ENCODE data around the gene CHIC2. TPM values are rescaled to one million over a fixed set of nuclear protein-coding genes. Genes with fewer than 3 reads are reported as not detected.
A peak's percentile ranks its signal among the peaks of the same experiment; 100 is the strongest.

CHIC2 gene
- total RNA-seq, 4 donors from 2014 or later = 29.8 to 40.4 (median 33.6) TPM

GRCh38 chr4:54063229-54063628 is 1.2 kb downstream of the CHIC2 start:
- no peak for TF ChIP-seq POLR2A (IDR thresholded peaks at IDR 0.05; ENCODE audit: low read depth)
- TF ChIP-seq EP300 (IDR thresholded peaks at IDR 0.05) = no peak
- no peak for TF ChIP-seq POLR2AphosphoS5 (IDR thresholded peaks at IDR 0.05)
- no peak for TF ChIP-seq CTCF (IDR thresholded peaks at IDR 0.05)
- H3K4me3 ChIP-seq = peak overlapping the region; percentile 77 to 96 (median 95)
- H3K27me3 ChIP-seq = no peaks in the 10 kb centered on the region
- peaks cover 46 to 70% (median 64%) of the 10 kb centered on the region in 4 donors for H3K4me1 ChIP-seq
- WGBS = 1% methylated on average over 4 of the region's 4 CpGs
- H3K9me3 ChIP-seq = no peaks in the 10 kb centered on the region
- DNase-seq (ENCODE audit: extremely low spot score) = no peak
- peak overlapping the region; percentile 87 to 96 (median 90) for H3K27ac ChIP-seq (replicated peaks in 1 of 4)
- H3K36me3 ChIP-seq = no peaks in the 10 kb centered on the region
- intact Hi-C loops (cut with DNase I) = loop anchor here (10.0 kb wide), 1 partner anchor 688 kb away; the partner anchor contains the start of gene FIP1L1

- no peak for TF ChIP-seq POLR2AphosphoS5 (IDR thresholded peaks at IDR 0.05)
- no peak for TF ChIP-seq EP300 (IDR thresholded peaks at IDR 0.05)
- TF ChIP-seq POLR2A (IDR thresholded peaks at IDR 0.05; ENCODE audit: low read depth) = no peak
- TF ChIP-seq CTCF (IDR thresholded peaks at IDR 0.05) = no peak
- intact Hi-C loops (cut with DNase I) = loop anchor here (10.0 kb wide), 1 partner anchor 688 kb away; the partner anchor contains the start of gene FIP1L1
- no peaks in the 10 kb centered on the region for H3K36me3 ChIP-seq
- H3K4me3 ChIP-seq = peak overlapping the region; percentile 77 to 96 (median 95)
- peaks cover 53 to 79% (median 72%) of the 10 kb centered on the region in 4 donors for H3K4me1 ChIP-seq
- H3K27ac ChIP-seq (replicated peaks in 1 of 4) = peak overlapping the region in 1 of 4 donors; percentile 89
- no peaks in the 10 kb centered on the region for H3K27me3 ChIP-seq
- no peak for DNase-seq (ENCODE audit: extremely low spot score)
- WGBS = 70% methylated on average over 3 of the region's 3 CpGs
- H3K9me3 ChIP-seq = no peaks in the 10 kb centered on the region
Measured at GRCh38 chr4:54062392-54062791, 2.0 kb downstream of the CHIC2 start.

DNA sequence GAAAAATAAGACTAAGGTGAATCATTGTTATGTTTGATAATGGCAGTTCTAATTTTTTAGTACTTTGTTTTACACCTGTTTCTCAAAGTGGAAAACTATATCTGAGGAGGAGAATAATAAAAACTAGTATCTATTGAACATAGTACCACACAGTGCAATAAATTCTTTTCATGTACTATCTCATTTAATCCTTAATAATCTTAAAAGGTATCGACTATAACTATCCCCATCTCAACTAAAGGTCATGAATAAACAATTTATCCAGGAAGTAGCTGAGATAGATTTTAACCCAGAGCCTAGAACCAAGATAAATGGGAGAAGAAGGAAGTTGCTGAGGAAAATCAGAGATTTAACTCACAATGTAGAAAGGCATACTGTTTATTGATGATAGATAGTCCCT is 2.5 kb downstream of the CHIC2 start:
- TF ChIP-seq EP300 (IDR thresholded peaks at IDR 0.05) = no peak
- no peak for TF ChIP-seq CTCF (IDR thresholded peaks at IDR 0.05)
- TF ChIP-seq POLR2AphosphoS5 (IDR thresholded peaks at IDR 0.05) = no peak
- TF ChIP-seq POLR2A (IDR thresholded peaks at IDR 0.05; ENCODE audit: low read depth) = no peak
- Histone ChIP-seq H3K9me3 (no peaks in the 10 kb centered on the region), H3K4me3 (peak overlapping the region; percentile 77 to 96 (median 95)), H3K4me1 (peaks cover 58 to 82% (median 73%) of the 10 kb centered on the region in 4 donors), H3K27ac (replicated peaks in 1 of 4) (no peak overlapping the region), H3K36me3 (no peaks in the 10 kb centered on the region), H3K27me3 (no peaks in the 10 kb centered on the region)
- intact Hi-C loops (cut with DNase I) = loop anchor here (10.0 kb wide), 1 partner anchor 687 kb away; the partner anchor contains the start of gene FIP1L1
- no peak for DNase-seq (ENCODE audit: extremely low spot score)
- WGBS = 93% methylated on average over 1 of the region's 1 CpG

- H3K36me3 ChIP-seq = no peaks in the 10 kb centered on the region
- no peak overlapping the region for H3K27ac ChIP-seq (replicated peaks in 1 of 4)
- peaks cover 52 to 81% (median 74%) of the 10 kb centered on the region in 4 donors for H3K4me1 ChIP-seq
- WGBS = 65% methylated on average over 3 of the region's 3 CpGs
- H3K9me3 ChIP-seq = no peaks in the 10 kb centered on the region
- H3K27me3 ChIP-seq = no peaks in the 10 kb centered on the region
- H3K4me3 ChIP-seq = peak overlapping the region in 2 of 4 donors; percentile 77 to 96
- no peak for DNase-seq (ENCODE audit: extremely low spot score)
- intact Hi-C loops (cut with DNase I) = loop anchor here (10.0 kb wide), 1 partner anchor 686 kb away; the partner anchor contains the start of gene FIP1L1
- TF ChIP-seq EP300 (IDR thresholded peaks at IDR 0.05) (no peak), CTCF (IDR thresholded peaks at IDR 0.05) (no peak), POLR2AphosphoS5 (IDR thresholded peaks at IDR 0.05) (no peak), POLR2A (IDR thresholded peaks at IDR 0.05; ENCODE audit: low read depth) (no peak)
Measured at GRCh38 chr4:54061067-54061466, 3.3 kb downstream of the CHIC2 start.
